Activated T-cell treated with anti-CD3 and anti-CD28 coated beads, Interleukin-2, amount 50 U/mL, for 1 hour (primary cell): ENCODE data around the gene HOXA3.

ENCODE experiments used
- DNase-seq: peaks from one replicate; pipeline ENCODE4 v3.0.0-alpha.2; 2020

HOXA3 gene

GRCh38 chr7:27142580-27143022, 9.8 kb downstream of the HOXA3 start:
- DNase-seq: no peak

DNA sequence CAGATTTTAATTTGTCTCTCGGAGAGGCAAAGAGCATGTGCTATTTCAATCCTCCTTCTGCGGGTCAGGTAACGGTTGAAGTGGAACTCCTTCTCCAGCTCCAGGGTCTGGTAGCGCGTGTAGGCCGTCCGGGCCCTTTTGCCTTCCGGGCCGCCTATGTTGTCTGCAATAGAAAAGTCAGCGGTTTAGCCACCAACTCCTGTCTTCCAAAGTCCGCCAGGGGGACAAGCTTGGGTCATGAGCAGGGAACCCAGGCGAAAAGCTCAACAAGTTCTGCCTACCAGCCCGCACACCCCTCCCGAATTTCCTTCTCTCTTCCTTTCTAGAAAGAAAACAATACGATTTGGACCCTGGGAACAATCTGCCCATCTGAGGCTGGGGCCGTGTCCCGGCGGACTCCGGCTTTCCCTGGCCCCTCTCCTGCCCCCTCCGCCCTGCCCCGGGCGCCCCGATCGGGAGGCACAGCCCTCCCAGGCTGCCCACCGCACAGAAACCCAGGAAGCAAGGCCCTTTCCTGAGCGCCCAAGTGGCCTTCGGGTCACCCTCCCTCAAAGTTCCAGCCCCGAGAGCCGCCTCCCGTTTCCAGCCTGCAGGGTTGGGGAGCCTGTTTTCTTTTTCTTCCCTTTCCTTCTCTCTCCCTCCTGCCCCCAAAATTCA, 10.3 kb downstream of the HOXA3 start:
- no peak for DNase-seq

GRCh38 chr7:27141137-27141922, 11.1 kb downstream of the HOXA3 start:
- no peak for DNase-seq

DNA sequence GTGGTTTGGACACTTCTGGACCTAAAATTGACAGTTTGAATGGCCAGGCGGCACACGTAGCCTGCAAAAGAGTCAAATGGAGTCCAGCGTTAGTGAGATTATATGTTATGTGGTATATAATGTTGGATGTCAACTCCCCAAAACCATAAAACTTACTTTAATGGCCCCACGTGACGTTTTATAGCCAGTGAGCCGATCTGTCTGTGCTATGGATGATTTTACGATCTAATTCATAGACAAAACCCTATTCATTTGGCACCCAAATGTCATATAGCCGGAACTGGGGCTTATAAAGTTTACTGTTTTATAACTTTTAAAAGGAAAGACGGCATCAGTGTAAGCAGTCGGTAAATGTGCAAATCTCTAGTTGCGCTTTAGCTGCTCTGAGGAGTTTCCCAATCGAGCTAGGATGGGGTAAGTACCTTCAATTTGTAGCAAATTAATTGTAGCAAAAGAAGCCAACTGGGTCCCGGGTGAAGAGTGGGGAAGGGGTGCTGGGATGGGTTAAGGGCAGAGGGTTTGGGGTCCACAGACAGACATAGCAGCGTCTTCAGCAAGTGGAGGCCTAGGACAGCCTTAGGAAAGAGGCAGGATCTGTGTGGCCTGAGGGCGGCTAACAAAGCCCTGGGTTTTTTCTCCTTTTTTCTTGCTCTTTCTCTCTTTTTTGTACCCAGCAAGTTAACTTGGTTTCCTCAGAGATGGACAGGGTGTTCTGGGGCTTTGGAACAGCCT, 12.1 kb downstream of the HOXA3 start:
- no peak for DNase-seq

- no peak for DNase-seq
Observed at GRCh38 chr7:27139334-27140125, 12.9 kb downstream of the HOXA3 start.

DNA sequence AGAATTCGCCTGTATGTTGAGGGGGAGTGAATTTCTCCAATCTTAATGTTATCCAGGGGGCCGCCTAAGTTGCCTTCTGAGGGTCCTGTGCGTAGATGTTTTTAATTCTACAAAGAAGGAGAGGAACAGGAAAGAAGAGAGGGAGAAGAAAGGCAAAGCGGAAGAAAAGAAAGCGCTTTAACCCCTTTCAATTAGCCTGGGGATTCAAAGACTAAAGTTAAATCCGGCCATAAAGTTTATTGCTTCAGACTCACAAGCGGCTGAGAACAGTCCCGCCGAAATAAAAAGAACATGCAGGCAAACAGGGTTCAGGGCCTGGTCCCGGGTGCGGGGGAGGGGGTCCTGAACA, 13.4 kb downstream of the HOXA3 start:
- no peak for DNase-seq

- DNase-seq: no peak
Observed at GRCh38 chr7:27138472-27138871, 13.9 kb downstream of the HOXA3 start.

DNA sequence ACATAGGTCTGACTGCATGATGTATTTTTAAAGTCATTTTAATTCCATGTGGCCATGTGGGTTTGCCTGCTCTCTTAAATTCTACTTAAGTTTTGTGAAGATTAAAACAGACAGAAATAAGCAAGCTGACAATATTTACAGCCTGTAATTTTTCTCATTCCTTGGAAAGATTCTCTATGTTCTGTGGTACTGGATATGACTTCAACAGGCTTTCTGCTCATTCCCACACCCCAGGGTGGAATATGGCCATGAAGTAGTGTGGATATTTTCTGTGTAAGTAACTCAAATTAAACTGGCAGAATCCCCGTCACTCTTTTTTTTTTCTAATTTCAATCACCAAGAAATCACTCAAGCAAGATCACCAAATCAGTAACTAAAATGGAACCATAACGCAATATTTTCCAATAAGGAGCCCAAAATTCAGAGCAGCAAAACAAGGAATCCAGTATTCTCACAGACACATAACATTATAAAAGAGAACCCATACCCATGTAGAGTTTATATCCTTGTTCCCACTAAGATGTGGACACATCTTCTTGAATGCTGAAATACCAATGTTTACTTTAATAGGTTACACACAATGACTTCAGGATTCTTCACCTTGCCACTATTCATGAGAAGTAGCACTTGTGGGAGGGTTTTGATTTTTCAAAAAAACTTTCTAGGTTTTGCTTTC, 14.6 kb downstream of the HOXA3 start:
- no peak for DNase-seq

DNA sequence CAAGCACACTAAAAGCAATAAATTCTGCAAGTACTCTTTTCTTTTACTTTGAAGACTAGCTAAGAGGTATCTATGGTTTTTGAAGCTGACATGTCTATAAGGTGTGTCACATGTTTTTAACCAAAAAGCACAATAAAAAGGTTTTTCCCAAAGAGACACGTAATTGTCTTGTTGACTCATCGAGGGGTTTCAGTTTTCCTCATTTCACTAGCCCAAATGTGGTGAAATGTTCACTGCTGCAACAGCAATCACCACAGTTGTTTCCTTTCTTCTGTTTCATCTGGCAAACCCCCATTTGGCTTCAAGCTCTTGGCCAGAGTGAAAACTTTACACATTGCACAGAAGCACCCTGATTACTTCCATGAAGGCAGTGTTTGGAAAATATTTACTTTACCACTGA, 18.0 kb downstream of the HOXA3 start:
- no peak for DNase-seq

DNA sequence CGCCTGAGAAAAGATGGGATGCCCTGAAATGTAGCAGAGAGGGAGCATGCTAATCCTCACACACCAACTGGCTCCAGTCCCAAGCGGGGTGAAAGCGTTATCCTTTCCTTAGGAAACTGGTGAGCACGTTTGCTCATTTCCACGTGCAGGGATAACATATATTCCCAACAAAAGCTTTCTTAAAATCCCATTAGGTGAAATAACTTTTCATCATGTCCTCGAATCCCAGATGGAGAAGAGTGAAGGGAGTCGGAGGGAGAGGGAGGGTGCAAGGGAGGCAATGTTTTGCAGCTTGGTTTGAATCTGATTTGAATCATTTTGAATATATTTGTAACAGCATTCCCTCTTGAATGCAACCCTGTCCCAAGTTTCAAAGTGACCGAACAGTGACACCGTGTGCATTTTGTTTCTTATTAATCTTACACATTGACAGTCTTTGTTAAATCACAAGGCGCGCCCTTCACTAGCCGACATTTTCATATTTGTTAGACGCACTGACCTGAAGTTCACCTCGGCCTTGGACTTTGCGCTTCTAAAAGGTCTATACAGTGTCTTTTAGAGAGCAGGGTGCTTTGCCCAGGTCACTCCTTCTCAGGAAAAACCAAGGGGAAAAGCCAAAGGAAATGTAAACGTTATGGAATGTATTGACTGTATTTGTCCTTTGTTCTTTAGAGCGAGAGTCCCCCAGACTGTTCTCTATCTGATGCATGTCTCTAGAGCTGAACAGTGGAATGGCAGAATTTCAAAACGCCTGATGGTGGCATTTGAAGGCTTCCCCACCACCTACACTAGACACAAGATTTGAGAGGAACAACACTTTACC, 18.8 kb downstream of the HOXA3 start:
- peak; percentile 5 for DNase-seq

GRCh38 chr7:27132978-27133377, 19.4 kb downstream of the HOXA3 start:
- no peak for DNase-seq

DNA sequence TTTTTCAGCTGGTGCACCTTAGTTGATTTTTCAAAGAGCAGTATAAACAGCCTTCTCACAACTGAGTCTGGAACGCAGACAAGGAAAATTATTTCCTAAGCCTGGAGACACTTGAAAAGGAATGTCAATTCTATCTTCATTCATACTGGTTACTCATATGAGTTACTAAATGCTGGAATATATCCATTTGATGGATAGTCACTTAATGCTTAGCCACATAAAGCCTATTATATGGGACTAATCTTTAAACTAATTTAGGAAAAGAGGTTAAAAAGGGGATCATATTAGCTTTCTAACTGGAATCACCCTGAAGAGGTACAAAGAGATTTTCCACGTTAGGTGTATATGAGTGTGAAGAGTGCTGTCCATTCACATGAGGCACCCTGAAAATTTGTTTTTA, 20.2 kb downstream of the HOXA3 start:
- DNase-seq: no peak

DNA sequence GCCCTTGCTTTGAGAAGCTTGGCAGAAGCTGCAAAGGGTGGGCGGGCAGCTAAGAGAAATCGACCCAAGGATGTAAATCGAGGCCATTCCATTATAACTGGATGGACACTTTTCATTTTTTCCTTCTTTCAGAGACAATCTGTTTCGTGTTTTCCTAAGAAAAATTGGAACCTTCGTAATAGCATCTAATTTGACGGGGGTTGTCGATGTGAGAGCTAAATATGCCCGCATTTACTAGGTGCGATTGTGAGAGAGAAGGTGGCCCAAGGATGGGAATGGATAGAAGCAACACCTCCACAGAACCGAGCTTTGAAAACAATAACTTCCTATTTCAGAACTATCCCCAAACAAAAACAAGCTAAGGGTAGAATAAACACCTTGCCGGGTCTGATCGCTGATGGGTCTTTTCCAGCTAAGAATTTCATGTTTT, 21.0 kb downstream of the HOXA3 start:
- no peak for DNase-seq

DNA sequence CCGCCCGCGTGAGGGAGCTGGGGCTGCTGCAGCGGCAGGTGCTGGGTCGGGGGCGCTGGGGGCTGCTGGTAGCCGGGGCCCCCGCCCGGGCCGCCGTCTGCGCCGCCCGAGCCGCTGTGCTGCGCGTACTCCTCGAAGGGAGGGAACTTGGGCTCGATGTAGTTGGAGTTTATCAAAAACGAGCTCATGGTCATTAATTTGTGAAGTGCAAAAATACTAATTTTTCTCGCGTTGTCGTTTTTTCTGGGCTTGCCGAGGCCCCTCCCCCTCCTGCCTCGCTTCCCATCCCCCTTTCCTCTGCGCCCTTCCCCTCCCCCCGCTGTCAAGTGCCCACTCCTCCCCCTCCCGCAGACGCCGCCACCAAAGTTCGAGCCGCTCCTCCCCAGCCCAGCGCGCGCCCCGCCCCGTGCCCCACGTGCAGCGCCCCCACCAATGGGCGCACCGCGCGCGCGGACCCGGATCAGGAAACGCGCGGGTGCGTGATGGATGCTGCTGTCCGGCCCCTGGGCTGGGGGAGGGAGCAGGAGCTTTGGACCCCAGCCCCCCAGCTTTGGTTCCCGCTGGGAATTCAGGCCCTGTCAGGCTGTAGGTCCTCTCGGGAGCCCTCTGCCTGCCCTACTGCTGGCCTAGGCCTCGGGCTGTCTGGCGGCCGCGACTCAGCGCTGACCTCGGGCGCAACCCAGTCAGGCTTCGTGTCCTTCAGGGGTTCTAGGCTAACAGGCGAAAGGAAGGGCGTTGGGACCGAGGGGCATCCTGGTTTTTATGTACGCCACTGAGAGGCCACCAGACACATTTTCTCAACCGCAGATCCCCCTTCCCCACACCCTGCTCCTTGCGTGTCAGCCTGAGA, 21.6 kb downstream of the HOXA3 start, which contains the start of gene HOXA4:
Gene HOXA4 (minus strand): TSS at position 218 of the 850 bp plus-strand sequence. CDS start 24 bp downstream, at position 194.
- peak; percentile 76 for DNase-seq

- DNase-seq: peak; percentile 36
Observed at GRCh38 chr7:27129729-27130539, 22.4 kb downstream of the HOXA3 start.

DNA sequence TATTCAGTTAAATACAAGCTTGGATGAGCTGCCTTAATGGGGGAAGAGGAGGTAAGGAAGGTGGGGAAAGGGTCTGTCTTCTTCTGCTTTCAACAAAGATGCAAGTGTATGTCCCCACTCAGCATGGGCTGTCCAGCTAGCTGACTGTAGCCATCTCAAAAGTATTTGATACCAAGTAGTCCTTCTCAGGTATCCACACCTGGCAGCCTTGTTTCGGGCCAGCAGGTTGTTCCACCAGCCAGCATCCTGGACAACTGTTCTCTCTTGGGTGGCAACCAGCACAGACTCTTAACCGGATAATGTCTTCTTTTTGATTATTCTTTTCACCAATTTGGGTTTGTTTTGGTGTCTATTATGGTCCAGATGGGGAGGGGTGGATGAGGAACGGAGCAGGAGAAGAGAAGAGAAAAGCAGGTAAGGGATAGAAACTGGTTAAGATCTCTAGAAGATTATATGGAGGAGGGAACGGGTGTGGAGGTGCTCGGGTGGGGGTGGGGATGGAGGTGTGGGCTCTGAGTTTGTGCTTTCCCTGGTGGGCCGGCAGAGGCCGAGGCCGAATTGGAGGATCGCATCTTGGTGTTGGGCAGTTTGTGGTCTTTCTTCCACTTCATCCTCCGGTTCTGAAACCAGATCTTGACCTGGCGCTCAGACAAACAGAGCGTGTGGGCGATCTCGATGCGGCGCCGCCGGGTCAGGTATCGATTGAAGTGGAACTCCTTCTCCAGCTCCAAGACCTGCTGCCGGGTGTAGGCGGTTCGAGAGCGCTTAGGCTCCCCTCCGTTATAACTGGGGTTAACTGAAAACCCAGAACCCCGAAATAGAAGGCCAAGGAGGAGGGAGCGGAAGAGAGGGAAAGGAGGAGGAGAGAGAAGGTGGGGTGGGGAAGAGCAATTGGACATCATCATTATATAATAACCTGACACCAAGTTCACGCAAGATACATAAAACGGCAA, 23.3 kb downstream of the HOXA3 start:
- DNase-seq: no peak

DNA sequence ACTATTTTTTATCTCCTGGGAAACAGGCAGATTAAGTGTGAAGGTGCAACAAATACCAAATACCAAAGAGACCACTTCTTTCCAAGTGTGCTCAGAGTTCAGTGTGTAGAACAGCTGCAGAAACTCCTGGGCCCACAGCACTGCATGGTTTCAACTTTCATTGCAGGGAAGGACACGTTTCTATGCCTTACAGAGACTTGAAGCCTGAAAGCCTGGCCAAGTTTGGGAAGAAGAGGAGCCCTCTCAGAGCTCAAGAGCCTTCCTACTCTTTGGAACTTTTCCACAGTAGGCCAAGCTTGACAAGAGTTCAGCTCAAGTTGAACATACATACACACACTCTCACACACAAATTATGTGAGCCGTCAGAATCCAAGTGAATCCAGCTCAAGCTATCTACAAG, 24.3 kb downstream of the HOXA3 start:
- DNase-seq: no peak

DNA sequence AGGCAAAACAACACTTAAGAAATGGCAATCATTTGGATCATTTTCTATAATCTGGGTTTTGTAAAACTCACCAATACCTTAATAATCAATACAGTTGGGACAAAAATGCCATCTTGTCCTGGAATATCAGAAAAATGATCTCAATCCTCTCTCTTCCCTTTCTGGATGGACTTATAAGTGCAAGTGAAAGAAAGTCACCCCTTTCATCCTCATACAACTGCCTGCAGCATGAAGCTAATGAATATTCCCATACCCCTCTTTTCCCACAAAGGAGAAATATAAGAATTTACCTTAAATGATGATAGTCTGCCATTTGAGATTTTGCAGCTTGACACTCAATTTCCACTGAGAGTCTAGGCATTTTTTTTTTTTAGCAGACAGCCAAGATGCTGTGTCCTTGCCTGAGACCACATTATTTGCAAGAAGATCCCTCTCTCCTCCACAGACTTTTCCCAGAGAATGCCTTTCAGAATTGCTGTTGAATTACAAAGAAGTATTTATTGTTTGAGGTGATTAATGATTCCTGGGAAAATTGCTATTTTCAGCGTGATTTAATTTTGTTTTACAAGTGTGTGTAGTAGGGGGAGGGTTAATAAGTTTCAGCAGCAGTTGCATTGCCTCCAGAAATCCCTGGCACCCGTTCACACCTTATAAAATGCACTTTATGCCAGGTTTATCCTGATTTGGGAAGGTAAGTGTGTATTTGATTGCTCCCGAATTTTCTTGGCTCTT, 25.6 kb downstream of the HOXA3 start:
- no peak for DNase-seq
